Central memory CD4-positive, alpha-beta T cell (primary cell): ENCODE results near the gene AMIGO3.
"Not testable (repeated sequence)": the region's sequence is repeated elsewhere in the genome, so short reads cannot be mapped to it uniquely, and the experiment has no call there.

ENCODE experiments used
- DNase-seq: peaks from one replicate; pipeline ENCODE4 v3.0.0; 2022

Gene AMIGO3

GRCh38 chr3:49686769-49687423 lies 32.6 kb downstream of the AMIGO3 start:
- not testable (repeated sequence) for DNase-seq

- DNase-seq, result peak; percentile 22
These were observed 33.1 kb downstream of the AMIGO3 start for GRCh38 chr3:49686346-49686745.

GRCh38 chr3:49685846-49686245 lies 33.6 kb downstream of the AMIGO3 start:
- not testable (repeated sequence) for DNase-seq

- DNase-seq, result not testable (repeated sequence)
These were observed 34.4 kb downstream of the AMIGO3 start for GRCh38 chr3:49685103-49685502.

GRCh38 chr3:49684453-49684852 lies 35.0 kb downstream of the AMIGO3 start:
- DNase-seq, result not testable (repeated sequence)

- no peak for DNase-seq
These were observed 36.3 kb downstream of the AMIGO3 start for GRCh38 chr3:49683162-49683561.

GRCh38 chr3:49681543-49681942 lies 37.9 kb downstream of the AMIGO3 start:
- DNase-seq, result no peak

GRCh38 chr3:49681232-49681522 lies 38.3 kb downstream of the AMIGO3 start:
- no peak for DNase-seq

GRCh38 chr3:49680493-49681231 lies 38.8 kb downstream of the AMIGO3 start:
- no peak for DNase-seq

GRCh38 chr3:49675912-49676311 lies 43.6 kb downstream of the AMIGO3 start:
- DNase-seq, result no peak

GRCh38 chr3:49674497-49674983 lies 44.9 kb downstream of the AMIGO3 start:
- DNase-seq, result no peak

- peak; percentile 97 for DNase-seq
These were observed 45.6 kb downstream of the AMIGO3 start, which contains the start of gene APEH for GRCh38 chr3:49673715-49674496. Gene APEH (plus strand): TSS chr3:49674351. CDS start chr3:49674402, 51 bp downstream.

- no peak for DNase-seq
These were observed 46.3 kb downstream of the AMIGO3 start for GRCh38 chr3:49673121-49673714.

- DNase-seq, result peak; percentile 63
These were observed 47.9 kb downstream of the AMIGO3 start for GRCh38 chr3:49671291-49672288.

GRCh38 chr3:49670940-49671290 lies 48.6 kb downstream of the AMIGO3 start:
- DNase-seq, result no peak

- no peak for DNase-seq
These were observed 50.1 kb downstream of the AMIGO3 start for GRCh38 chr3:49669352-49669751.

- DNase-seq, result no peak
These were observed 50.6 kb downstream of the AMIGO3 start for GRCh38 chr3:49668861-49669260.

GRCh38 chr3:49668414-49668797 lies 51.1 kb downstream of the AMIGO3 start:
- no peak for DNase-seq

GRCh38 chr3:49667701-49668413 lies 51.6 kb downstream of the AMIGO3 start:
- no peak for DNase-seq
